Stimulated activated CD4-positive, alpha-beta T cell treated with anti-CD3 and anti-CD28 coated beads, TNF-alpha, amount 100 ng/mL, for 24 hours (primary cell): ENCODE results near the gene ASCL2.

Experiments used
- DNase-seq, 3 experiments: peaks; one replicate each; pipeline ENCODE4 v3.0.0-alpha.2; 2020; ENCODE audit warnings: low read depth in 3 of 3

Gene ASCL2

GRCh38 chr11:2270322-2271076 is at the start of gene ASCL2:
Gene ASCL2, minus strand, starts transcription at chr11:2270588. Its CDS starts 256 bp downstream, at chr11:2270332.
- no peak for DNase-seq

- no peak for DNase-seq
These were observed 49.5 kb upstream of the ASCL2 start for GRCh38 chr11:2319791-2320472.

GRCh38 chr11:2318707-2319106 is 48.3 kb upstream of the ASCL2 start:
- DNase-seq, result no peak

GRCh38 chr11:2318123-2318522 is 47.7 kb upstream of the ASCL2 start:
- no peak for DNase-seq

GRCh38 chr11:2317354-2318050 is 47.1 kb upstream of the ASCL2 start:
- DNase-seq, result no peak

- no peak for DNase-seq
These were observed 46.5 kb upstream of the ASCL2 start for GRCh38 chr11:2316963-2317244.

GRCh38 chr11:2316169-2316962 is 46.0 kb upstream of the ASCL2 start:
- no peak for DNase-seq

GRCh38 chr11:2315395-2316168 is 45.2 kb upstream of the ASCL2 start:
- DNase-seq, result no peak

GRCh38 chr11:2314525-2315394 is 44.4 kb upstream of the ASCL2 start:
- no peak for DNase-seq

- DNase-seq, result no peak
These were observed 43.7 kb upstream of the ASCL2 start for GRCh38 chr11:2314136-2314524.

- no peak for DNase-seq
These were observed 42.9 kb upstream of the ASCL2 start for GRCh38 chr11:2313051-2313951.

- DNase-seq, result no peak
These were observed 42.0 kb upstream of the ASCL2 start for GRCh38 chr11:2312232-2313042.

- DNase-seq, result no peak
These were observed 41.2 kb upstream of the ASCL2 start for GRCh38 chr11:2311353-2312133.

GRCh38 chr11:2310786-2311352 is 40.5 kb upstream of the ASCL2 start:
- DNase-seq, result no peak

- no peak for DNase-seq
These were observed 39.8 kb upstream of the ASCL2 start for GRCh38 chr11:2310073-2310785.

GRCh38 chr11:2309251-2310072 is 39.1 kb upstream of the ASCL2 start:
- no peak for DNase-seq
